ENCODE measurements around the gene SPP1. TPM values are rescaled to one million over a fixed set of nuclear protein-coding genes. Genes with fewer than 3 reads are reported as not detected.

SPP1 gene
- total RNA-seq (2022; extraction: Qiagen RNA extraction; ENCODE audit: low read depth) = 161 to 207 TPM (median 181 TPM) in 5 replicates

DNA sequence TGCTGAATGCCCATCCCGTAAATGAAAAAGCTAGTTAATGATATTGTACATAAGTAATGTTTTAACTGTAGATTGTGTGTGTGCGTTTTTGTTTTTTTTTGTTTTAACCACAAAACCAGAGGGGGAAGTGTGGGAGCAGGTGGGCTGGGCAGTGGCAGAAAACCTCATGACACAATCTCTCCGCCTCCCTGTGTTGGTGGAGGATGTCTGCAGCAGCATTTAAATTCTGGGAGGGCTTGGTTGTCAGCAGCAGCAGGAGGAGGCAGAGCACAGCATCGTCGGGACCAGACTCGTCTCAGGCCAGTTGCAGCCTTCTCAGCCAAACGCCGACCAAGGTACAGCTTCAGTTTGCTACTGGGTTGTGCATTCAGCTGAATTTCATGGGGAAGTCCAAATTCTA, at the start of gene SPP1:
SPP1 (plus strand) TSS at position 249 of the 400 bp plus-strand sequence. CDS start 1,182 bp downstream, outside the sequence.

DNA sequence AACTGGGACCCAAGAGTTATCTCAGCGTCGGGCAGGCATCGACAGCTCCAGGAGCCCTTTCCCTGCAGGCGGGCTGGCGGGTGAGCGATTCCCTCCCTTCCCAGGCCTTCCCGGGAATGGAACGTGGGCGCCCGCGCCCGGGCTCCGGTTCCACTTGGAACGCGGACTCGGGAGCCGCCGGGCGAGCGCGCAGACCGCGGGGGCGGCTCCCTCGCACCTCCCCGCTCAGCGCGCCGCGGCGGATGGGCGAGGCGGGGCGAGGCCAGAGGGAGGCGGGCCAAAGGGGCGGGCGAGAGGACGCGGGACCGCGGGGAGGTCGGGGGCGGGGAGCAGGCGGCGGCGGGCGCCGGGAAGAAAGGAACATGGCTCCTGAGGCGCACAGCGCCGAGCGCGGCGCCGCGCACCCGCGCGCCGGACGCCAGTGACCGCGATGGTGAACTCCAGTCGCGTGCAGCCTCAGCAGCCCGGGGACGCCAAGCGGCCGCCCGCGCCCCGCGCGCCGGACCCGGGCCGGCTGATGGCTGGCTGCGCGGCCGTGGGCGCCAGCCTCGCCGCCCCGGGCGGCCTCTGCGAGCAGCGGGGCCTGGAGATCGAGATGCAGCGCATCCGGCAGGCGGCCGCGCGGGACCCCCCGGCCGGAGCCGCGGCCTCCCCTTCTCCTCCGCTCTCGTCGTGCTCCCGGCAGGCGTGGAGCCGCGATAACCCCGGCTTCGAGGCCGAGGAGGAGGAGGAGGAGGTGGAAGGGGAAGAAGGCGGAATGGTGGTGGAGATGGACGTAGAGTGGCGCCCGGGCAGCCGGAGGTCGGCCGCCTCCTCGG, 32.0 kb downstream of the SPP1 start, which contains the start of gene PKD2:
PKD2 (plus strand) TSS at position 332 of the 818 bp plus-strand sequence; CDS start at position 431, 99 bp downstream.

Other genes starting within 250 kb of the SPP1 start
- not detected in 5 replicates for gene IBSP, start 176.2 kb upstream of the SPP1 start, total RNA-seq (2022; extraction: Qiagen RNA extraction; ENCODE audit: low read depth)
- not detected in 5 replicates for gene MEPE, start 142.7 kb upstream of the SPP1 start, total RNA-seq (2022; extraction: Qiagen RNA extraction; ENCODE audit: low read depth)
- gene PKD2, start 31.9 kb downstream of the SPP1 start, total RNA-seq (2022; extraction: Qiagen RNA extraction; ENCODE audit: low read depth) = 16.9 to 28.6 TPM (median 22.7 TPM) in 5 replicates
- gene ABCG2, start 182.9 kb downstream of the SPP1 start, total RNA-seq (2022; extraction: Qiagen RNA extraction; ENCODE audit: low read depth) = 20.6 to 24.1 TPM (median 21.2 TPM) in 5 replicates